HG02588 (cell line): ENCODE data around the gene CPSF7.
A peak's percentile ranks its signal among the peaks of the same experiment; 100 is the strongest.
"Not testable (repeated sequence)": the region's sequence is repeated elsewhere in the genome, so short reads cannot be mapped to it uniquely, and the experiment has no call there.

Source experiments
- ATAC-seq: cut with Tn5 transposase; IDR thresholded peaks from one replicate; pipeline ENCODE4 v1.9.1; 2021; ENCODE audit warnings: mild to moderate bottlenecking, moderate library complexity; ENCODE audit not compliant: unreplicated experiment

Gene CPSF7

GRCh38 chr11:61390161-61390560 lies 39.6 kb downstream of the CPSF7 start:
- no peak for ATAC-seq

- no peak for ATAC-seq
Measured at GRCh38 chr11:61384271-61385242, 45.2 kb downstream of the CPSF7 start.

- not testable (repeated sequence) for ATAC-seq
Measured at GRCh38 chr11:61383859-61384258, 45.9 kb downstream of the CPSF7 start.

GRCh38 chr11:61380884-61381283 lies 48.9 kb downstream of the CPSF7 start:
- ATAC-seq: no peak

- no peak for ATAC-seq
Measured at GRCh38 chr11:61378713-61379313, 51.0 kb downstream of the CPSF7 start.

- ATAC-seq: no peak
Measured at GRCh38 chr11:61377461-61378160, 52.2 kb downstream of the CPSF7 start.

GRCh38 chr11:61375761-61376108 lies 54.0 kb downstream of the CPSF7 start:
- no peak for ATAC-seq

- ATAC-seq: no peak
Measured at GRCh38 chr11:61372659-61373420, 56.9 kb downstream of the CPSF7 start.

- no peak for ATAC-seq
Measured at GRCh38 chr11:61370349-61371005, 59.3 kb downstream of the CPSF7 start.

GRCh38 chr11:61369372-61370348 lies 60.1 kb downstream of the CPSF7 start:
- ATAC-seq: no peak

- ATAC-seq: no peak
Measured at GRCh38 chr11:61368646-61369045, 61.1 kb downstream of the CPSF7 start.

- no peak for ATAC-seq
Measured at GRCh38 chr11:61367406-61367805, 62.4 kb downstream of the CPSF7 start.

- no peak for ATAC-seq
Measured at GRCh38 chr11:61364012-61364675, 65.6 kb downstream of the CPSF7 start.

GRCh38 chr11:61362542-61362875 lies 67.3 kb downstream of the CPSF7 start:
- ATAC-seq: no peak

- ATAC-seq: peak; percentile 83
Measured at GRCh38 chr11:61361741-61362541, 67.8 kb downstream of the CPSF7 start, which contains the start of the genes CYB561A3 and TMEM138. Gene CYB561A3, minus strand, starts transcription at chr11:61361882. Its CDS starts 5,169 bp downstream, at chr11:61356713. Gene TMEM138, plus strand, starts transcription at chr11:61362374. Its CDS starts 2,017 bp downstream, at chr11:61364391.

- ATAC-seq: no peak
Measured at GRCh38 chr11:61361237-61361740, 68.5 kb downstream of the CPSF7 start.

- ATAC-seq: no peak
Measured at GRCh38 chr11:61359516-61359915, 70.3 kb downstream of the CPSF7 start.

- ATAC-seq: no peak
Measured at GRCh38 chr11:61358566-61358965, 71.2 kb downstream of the CPSF7 start.
